Mesenchymal stem cell (in vitro differentiated cells and primary cell): Measurements from ENCODE around the gene GPRIN2.

ENCODE experiments used
- DNase-seq: peaks from one replicate; pipeline ENCODE4 v3.0.0-alpha.2; 2013
- H2AFZ ChIP-seq: one replicate; pipeline ENCODE4 v1.6.1; 2013; ENCODE audit warnings: low read depth, mild to moderate bottlenecking, control low read depth, inconsistent platforms, low read length, moderate library complexity
- H2AK5ac ChIP-seq: 2 replicates; pipeline ENCODE4 v1.6.1; 2013; ENCODE audit warnings: low read length, moderate library complexity, mild to moderate bottlenecking, inconsistent platforms; ENCODE audit not compliant: severe bottlenecking
- H2BK120ac ChIP-seq: one replicate; pipeline ENCODE4 v1.6.1; 2013; ENCODE audit warnings: low read depth, mild to moderate bottlenecking, inconsistent platforms, low read length, moderate library complexity
- H2BK12ac ChIP-seq, 2 experiments: one replicate each; pipeline ENCODE4 v1.6.1; 2013; ENCODE audit warnings: inconsistent platforms in 2 of 2, low read length in 2 of 2, mild to moderate bottlenecking in 2 of 2, moderate library complexity in 2 of 2, control low read depth in 1 of 2
- H2BK15ac ChIP-seq: one replicate; pipeline ENCODE4 v1.6.1; 2013; ENCODE audit warnings: mild to moderate bottlenecking, low read depth, inconsistent platforms; ENCODE audit not compliant: poor library complexity, severe bottlenecking
- H2BK5ac ChIP-seq: 2 replicates; pipeline ENCODE4 v1.6.1; 2013; ENCODE audit warnings: low read depth, mild to moderate bottlenecking, low read length, control low read depth, inconsistent platforms; ENCODE audit not compliant: poor library complexity, severe bottlenecking
- H3K14ac ChIP-seq, 2 experiments: one replicate each; pipeline ENCODE4 v1.6.1; 2013; ENCODE audit warnings: inconsistent platforms in 2 of 2, low read length in 2 of 2, control low read depth in 1 of 2, mild to moderate bottlenecking in 1 of 2, moderate library complexity in 1 of 2
- H3K18ac ChIP-seq, 2 experiments: one replicate each; pipeline ENCODE4 v1.6.1; 2013; ENCODE audit warnings: inconsistent platforms in 2 of 2, low read length in 2 of 2, control low read depth in 1 of 2, low read depth in 1 of 2, mild to moderate bottlenecking in 1 of 2
- H3K23ac ChIP-seq, 2 experiments: one replicate each; pipeline ENCODE4 v1.6.1; 2013; ENCODE audit warnings: inconsistent platforms in 2 of 2, low read length in 2 of 2, mild to moderate bottlenecking in 2 of 2, moderate library complexity in 2 of 2, control low read depth in 1 of 2
- H3K27ac ChIP-seq: 2 replicates; pipeline ENCODE4 v1.5.1; 2013; ENCODE audit warnings: mild to moderate bottlenecking, moderate library complexity, low read length, control low read depth, inconsistent platforms; ENCODE audit not compliant: poor library complexity, severe bottlenecking
- H3K27me3 ChIP-seq, 2 experiments: 2 replicates each; pipeline versions ENCODE4 v1.6.1 to v1.7.0; 2013; ENCODE audit warnings: low read length in 2 of 2, mild to moderate bottlenecking in 2 of 2, moderate library complexity in 2 of 2, control low read depth in 1 of 2, inconsistent platforms in 1 of 2; ENCODE audit not compliant: control insufficient read depth in 1 of 2, insufficient read depth in 1 of 2
- H3K36me3 ChIP-seq, 2 experiments: 2 replicates each; pipeline versions ENCODE4 v1.6.1 to v1.7.0; 2013; ENCODE audit warnings: low read length in 2 of 2, control low read depth in 1 of 2, inconsistent platforms in 1 of 2, low read depth in 1 of 2, mild to moderate bottlenecking in 1 of 2; ENCODE audit not compliant: insufficient read depth in 2 of 2, control insufficient read depth in 1 of 2
- H3K4ac ChIP-seq, 2 experiments: one replicate each; pipeline ENCODE4 v1.6.1; 2013; ENCODE audit warnings: inconsistent platforms in 2 of 2, low read length in 2 of 2, mild to moderate bottlenecking in 2 of 2, moderate library complexity in 2 of 2, control low read depth in 1 of 2, low read depth in 1 of 2
- H3K4me1 ChIP-seq: 2 replicates; pipeline ENCODE4 v1.6.1; 2013; ENCODE audit warnings: low read depth, low read length, control low read depth; ENCODE audit not compliant: control insufficient read depth, insufficient read depth
- H3K4me2 ChIP-seq: 2 replicates; pipeline ENCODE4 v1.6.1; 2013; ENCODE audit warnings: low read length, mild to moderate bottlenecking, inconsistent platforms; ENCODE audit not compliant: poor library complexity, severe bottlenecking
- H3K4me3 ChIP-seq, 2 experiments: 2 replicates each; pipeline versions ENCODE4 v1.5.1 to v1.7.0; 2013; ENCODE audit warnings: low read length in 2 of 2, mild to moderate bottlenecking in 2 of 2, control low read depth in 1 of 2, low read depth in 1 of 2; ENCODE audit not compliant: insufficient read depth in 1 of 2
- H3K79me1 ChIP-seq: replicated peaks from 2 replicates; pipeline ENCODE4 v1.6.1; 2013; ENCODE audit warnings: mild to moderate bottlenecking, control low read depth, low read length, inconsistent platforms; ENCODE audit not compliant: poor library complexity, severe bottlenecking
- H3K9ac ChIP-seq: 2 replicates; pipeline ENCODE4 v1.7.0; 2013; ENCODE audit warnings: mild to moderate bottlenecking, low read length, moderate library complexity
- H3K9me3 ChIP-seq: 2 replicates; pipeline ENCODE4 v1.7.0; 2013; ENCODE audit warnings: mild to moderate bottlenecking, low read length; ENCODE audit not compliant: control insufficient read depth
- H4K8ac ChIP-seq: one replicate; pipeline ENCODE4 v1.6.1; 2013; ENCODE audit warnings: inconsistent platforms, mild to moderate bottlenecking, low read length, moderate library complexity
- H4K91ac ChIP-seq: one replicate; pipeline ENCODE4 v1.6.1; 2013; ENCODE audit warnings: mild to moderate bottlenecking, low read length, inconsistent platforms
- WGBS: methylation state at CpG from one replicate; pipeline ENCODE4 v1.1.7; 2013; ENCODE audit warnings: mixed read lengths; 5-methylcytosine and 5-hydroxymethylcytosine counted together

The GPRIN2 gene

GRCh38 chr10:46518028-46518725 is 38.3 kb downstream of the GPRIN2 start:
- 91% methylated on average over 5 of the region's 6 CpGs for WGBS
- Histone ChIP-seq H3K14ac (no peak overlapping the region), H3K23ac (no peak overlapping the region), H3K4me2 (no peak overlapping the region), H4K8ac (no peak overlapping the region), H3K18ac (no peak overlapping the region), H3K4me3 (no peak overlapping the region), H4K91ac (no peak overlapping the region), H2AK5ac (no peak overlapping the region), H3K4ac (no peak overlapping the region), H2BK15ac (no peak overlapping the region), H2BK120ac (no peak overlapping the region), H2AFZ (no peak overlapping the region), H2BK5ac (no peak overlapping the region), H3K36me3 (no peaks in the 10 kb centered on the region), H3K4me1 (peaks cover 5% of the 10 kb centered on the region), H3K9me3 (no peaks in the 10 kb centered on the region), H3K27ac (no peak overlapping the region), H3K9ac (no peak overlapping the region), H3K27me3 (peaks cover 0 to 49% of the 10 kb centered on the region in 2 experiments), H3K79me1 (no peaks in the 10 kb centered on the region), H2BK12ac (no peak overlapping the region)
- no peak for DNase-seq

GRCh38 chr10:46517541-46517940 is 38.9 kb downstream of the GPRIN2 start:
- peaks cover 0 to 43% of the 10 kb centered on the region in 2 experiments for H3K27me3 ChIP-seq
- no peak overlapping the region for H2AFZ ChIP-seq
- no peak overlapping the region for H2BK120ac ChIP-seq
- no peak for DNase-seq
- no peak overlapping the region for H2BK15ac ChIP-seq
- no peak overlapping the region for H3K27ac ChIP-seq
- no peak overlapping the region for H2AK5ac ChIP-seq
- no peak overlapping the region for H4K8ac ChIP-seq
- no peak overlapping the region for H3K23ac ChIP-seq
- H4K91ac ChIP-seq = no peak overlapping the region
- H3K79me1 ChIP-seq = no peaks in the 10 kb centered on the region
- H3K18ac ChIP-seq = no peak overlapping the region
- H3K4ac ChIP-seq = no peak overlapping the region
- WGBS = 94% methylated on average over 5 of the region's 5 CpGs
- no peak overlapping the region for H3K14ac ChIP-seq
- no peak overlapping the region for H2BK12ac ChIP-seq
- no peaks in the 10 kb centered on the region for H3K9me3 ChIP-seq
- H3K4me3 ChIP-seq = no peak overlapping the region
- H3K4me2 ChIP-seq = no peak overlapping the region
- no peaks in the 10 kb centered on the region for H3K36me3 ChIP-seq
- peaks cover 4% of the 10 kb centered on the region for H3K4me1 ChIP-seq
- no peak overlapping the region for H2BK5ac ChIP-seq
- no peak overlapping the region for H3K9ac ChIP-seq

- peaks cover 4% of the 10 kb centered on the region for H3K4me1 ChIP-seq
- H3K14ac ChIP-seq = peak overlapping the region in 1 of 2 experiments; percentile 15
- peak overlapping the region in 1 of 2 experiments; percentile 1 for H3K4me3 ChIP-seq
- peak; percentile 80 for DNase-seq
- whole genome bisulfite sequencing = 49% methylated on average over 11 of the region's 11 CpGs
- peak overlapping the region; percentile 7 for H2AK5ac ChIP-seq
- no peak overlapping the region for H4K8ac ChIP-seq
- H2BK5ac ChIP-seq = no peak overlapping the region
- H2AFZ ChIP-seq = no peak overlapping the region
- no peak overlapping the region for H3K4me2 ChIP-seq
- H3K9ac ChIP-seq = no peak overlapping the region
- no peak overlapping the region for H3K27ac ChIP-seq
- no peaks in the 10 kb centered on the region for H3K9me3 ChIP-seq
- H3K23ac ChIP-seq = no peak overlapping the region
- H2BK12ac ChIP-seq = no peak overlapping the region
- no peak overlapping the region for H3K4ac ChIP-seq
- H4K91ac ChIP-seq = no peak overlapping the region
- H3K18ac ChIP-seq = no peak overlapping the region
- H2BK15ac ChIP-seq = no peak overlapping the region
- peaks cover 0 to 38% of the 10 kb centered on the region in 2 experiments for H3K27me3 ChIP-seq
- H3K79me1 ChIP-seq = no peaks in the 10 kb centered on the region
- no peaks in the 10 kb centered on the region for H3K36me3 ChIP-seq
- H2BK120ac ChIP-seq = no peak overlapping the region
Measured at GRCh38 chr10:46516660-46517416, 39.6 kb downstream of the GPRIN2 start.

- Histone ChIP-seq H3K18ac (no peak overlapping the region), H3K36me3 (no peaks in the 10 kb centered on the region), H3K4me3 (no peak overlapping the region), H3K4me1 (peaks cover 2% of the 10 kb centered on the region), H2BK15ac (no peak overlapping the region), H3K9me3 (no peaks in the 10 kb centered on the region), H3K4ac (no peak overlapping the region), H3K27me3 (peaks cover 0 to 27% of the 10 kb centered on the region in 2 experiments), H4K91ac (peak overlapping the region; percentile 31), H2BK5ac (no peak overlapping the region), H2BK120ac (no peak overlapping the region), H3K14ac (no peak overlapping the region), H2AK5ac (no peak overlapping the region), H3K4me2 (no peak overlapping the region), H3K9ac (no peak overlapping the region), H3K23ac (no peak overlapping the region), H3K79me1 (no peaks in the 10 kb centered on the region), H3K27ac (no peak overlapping the region), H2AFZ (no peak overlapping the region), H2BK12ac (no peak overlapping the region), H4K8ac (peak overlapping the region; percentile 10)
- 93% methylated on average over 3 of the region's 3 CpGs for WGBS
- DNase-seq = no peak
Measured at GRCh38 chr10:46515793-46516192, 40.7 kb downstream of the GPRIN2 start.
